Cardiac muscle cell (in vitro differentiated cells and primary cell): ENCODE measurements around the gene ST7. TPM values are rescaled to one million over a fixed set of nuclear protein-coding genes. Genes with fewer than 3 reads are reported as not detected.

Experiments used
- DNase-seq, 2 donors: peaks; one replicate each; pipeline versions ENCODE4 v3.0.0 to v3.0.0-alpha.2; 2010 to 2017; ENCODE audit warnings: low read depth in 1 of 2, low spot score in 1 of 2
- H3K27ac ChIP-seq: fragments of 200-600 bp; sonication (generic); 2 replicates; pipeline ENCODE4 v1.5.1; 2016
- H3K27me3 ChIP-seq: fragments of 200-600 bp; sonication (generic); 2 replicates; pipeline ENCODE4 v1.6.0; 2016; ENCODE audit warnings: control low read depth
- H3K36me3 ChIP-seq: fragments of 200-600 bp; sonication (generic); 2 replicates; pipeline ENCODE4 v1.5.1; 2016; ENCODE audit warnings: control low read depth
- H3K4me1 ChIP-seq: fragments of 200-600 bp; sonication (generic); 2 replicates; pipeline ENCODE4 v1.8.1; 2017; ENCODE audit warnings: low read depth, mild to moderate bottlenecking, mixed run types
- H3K4me3 ChIP-seq: fragments of 200-600 bp; sonication (generic); 2 replicates; pipeline ENCODE4 v1.5.1; 2016; ENCODE audit warnings: mild to moderate bottlenecking
- H3K9me3 ChIP-seq: fragments of 200-600 bp; sonication (generic); 2 replicates; pipeline ENCODE4 v1.5.1; 2017; ENCODE audit warnings: low read depth, mild to moderate bottlenecking, control low read depth
- CTCF ChIP-seq: IDR thresholded peaks from 2 replicates; pipeline ENCODE4 v1.5.1; 2012; ENCODE audit warnings: low read depth, mild to moderate bottlenecking, low read length
- polyA plus RNA-seq: library from polyadenylated mRNA; unstranded; fragments of >200 nt; fragmentation: Nextera tagmentation; extraction: Ambion mirVana; gene quantifications from 2 replicates; pipeline ENCODE4 v1.2.1, GENCODE V29; 2016
- total RNA-seq: library from RNA; depleted of rRNA; stranded (reverse); fragments of >200 nt; gene quantifications from 2 replicates; pipeline ENCODE4 v1.2.3, GENCODE V29; 2016

The ST7 gene
- total and polyA plus RNA-seq, 2 experiments from 2014 or later = 83.5 to 96.7 TPM

DNA sequence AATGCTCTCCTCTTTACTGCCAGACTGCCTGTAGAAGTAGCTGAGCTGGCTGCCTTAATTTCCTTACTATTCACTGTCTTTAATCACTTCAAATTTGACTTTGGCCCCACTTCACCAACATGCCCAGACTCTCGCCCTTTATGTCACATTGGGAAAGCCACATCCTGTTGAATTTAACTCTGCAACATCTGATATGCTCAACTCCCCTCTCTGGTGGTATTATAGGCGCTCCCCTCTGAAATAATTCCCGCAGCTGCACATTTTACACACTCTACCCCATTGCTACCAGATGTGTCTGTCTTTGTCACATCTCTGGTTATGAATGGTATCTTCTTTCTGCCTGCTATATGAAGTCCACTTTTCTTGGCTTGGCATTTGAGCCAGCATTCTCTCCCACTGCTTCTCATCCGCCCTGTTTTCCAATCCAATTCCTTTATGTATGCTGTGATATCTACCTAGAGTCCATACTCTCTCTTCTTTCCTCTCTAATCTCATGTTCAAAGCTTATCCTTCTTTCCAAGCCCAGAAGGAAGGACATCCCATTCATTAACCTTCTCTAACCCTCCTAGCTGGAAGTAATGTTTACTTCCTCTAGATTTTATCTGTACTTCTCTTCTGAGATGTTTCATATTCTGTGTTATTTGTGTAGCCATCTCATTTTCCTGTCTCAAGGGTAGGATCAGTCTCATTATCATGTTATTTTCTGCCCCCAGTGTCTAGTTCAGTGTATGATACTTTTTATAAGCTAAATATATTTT lies 134.5 kb downstream of the ST7 start:
- H3K9me3 ChIP-seq = no peaks in the 10 kb centered on the region
- H3K36me3 ChIP-seq = no peaks in the 10 kb centered on the region
- H3K4me1 ChIP-seq = peaks cover 32% of the 10 kb centered on the region
- H3K27ac ChIP-seq = peak overlapping the region; percentile 31
- H3K27me3 ChIP-seq = no peaks in the 10 kb centered on the region
- DNase-seq = peak in 1 of 2 donors; percentile 8
- no peak overlapping the region for H3K4me3 ChIP-seq
- TF ChIP-seq CTCF = no peak

DNA sequence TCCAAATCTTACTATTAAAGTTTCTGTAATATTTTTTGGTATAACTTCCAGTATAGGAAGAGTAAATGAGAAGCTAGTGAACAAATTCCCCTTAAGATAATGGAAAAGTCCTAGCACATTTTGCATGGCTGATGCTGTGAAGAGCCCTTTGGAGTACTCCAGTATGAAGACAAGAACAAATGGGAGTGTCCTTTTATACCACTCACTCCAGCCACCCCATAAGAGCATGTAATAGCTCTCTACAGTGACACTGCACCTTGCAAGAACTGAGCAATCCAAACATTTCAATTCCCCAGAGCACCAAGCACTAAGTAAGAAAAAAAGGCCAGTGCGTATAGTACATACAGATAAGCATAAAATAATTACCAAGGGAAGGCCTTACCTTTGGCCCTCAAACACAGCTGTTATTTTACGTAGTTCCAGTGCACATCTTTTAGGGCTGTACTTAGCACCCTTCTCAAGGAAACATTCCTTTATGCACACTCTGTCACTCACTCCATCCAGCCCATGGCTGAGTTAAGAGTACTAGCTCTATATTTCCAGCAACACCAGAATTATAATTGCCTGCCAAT lies 135.4 kb downstream of the ST7 start:
- Histone ChIP-seq H3K27me3 (no peaks in the 10 kb centered on the region), H3K36me3 (no peaks in the 10 kb centered on the region), H3K9me3 (no peaks in the 10 kb centered on the region), H3K4me1 (peaks cover 30% of the 10 kb centered on the region), H3K27ac (peak overlapping the region; percentile 31), H3K4me3 (no peak overlapping the region)
- no peak for DNase-seq
- no peak for TF ChIP-seq CTCF

DNA sequence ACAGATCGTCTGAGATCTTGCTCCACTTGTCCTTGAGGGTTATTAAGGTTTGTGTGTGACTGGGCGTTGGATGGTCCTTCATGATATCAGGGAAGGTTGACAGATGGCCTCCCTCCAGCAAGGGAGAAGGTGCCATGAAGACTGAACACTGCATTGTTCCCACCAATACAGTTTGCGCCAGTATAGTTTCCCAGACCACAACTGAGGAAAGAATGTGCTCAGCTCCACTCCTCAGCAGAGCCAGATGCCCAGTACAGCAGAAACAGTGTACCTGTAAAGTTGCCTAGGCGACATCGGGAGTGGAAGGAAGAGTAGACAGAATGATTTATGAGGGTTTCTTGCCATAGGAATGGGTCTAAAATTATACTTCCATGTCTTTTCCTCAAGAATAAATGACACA lies 137.5 kb downstream of the ST7 start:
- H3K9me3 ChIP-seq = no peaks in the 10 kb centered on the region
- H3K4me1 ChIP-seq = peaks cover 25% of the 10 kb centered on the region
- no peaks in the 10 kb centered on the region for H3K36me3 ChIP-seq
- peak overlapping the region; percentile 71 for H3K27ac ChIP-seq
- DNase-seq = peak in 1 of 2 donors; percentile 42
- no peak for TF ChIP-seq CTCF
- H3K27me3 ChIP-seq = no peaks in the 10 kb centered on the region
- H3K4me3 ChIP-seq = no peak overlapping the region

- no peak for DNase-seq
- peak overlapping the region; percentile 71 for H3K27ac ChIP-seq
- H3K4me3 ChIP-seq = no peak overlapping the region
- no peak for TF ChIP-seq CTCF
- peaks cover 32% of the 10 kb centered on the region for H3K4me1 ChIP-seq
- no peaks in the 10 kb centered on the region for H3K36me3 ChIP-seq
- H3K9me3 ChIP-seq = no peaks in the 10 kb centered on the region
- no peaks in the 10 kb centered on the region for H3K27me3 ChIP-seq
Observed at GRCh38 chr7:117091721-117092120, 138.4 kb downstream of the ST7 start.

- TF ChIP-seq CTCF = no peak
- no peak overlapping the region for H3K4me3 ChIP-seq
- H3K4me1 ChIP-seq = peaks cover 28% of the 10 kb centered on the region
- peak overlapping the region; percentile 8 for H3K27ac ChIP-seq
- H3K27me3 ChIP-seq = no peaks in the 10 kb centered on the region
- no peak for DNase-seq
- H3K9me3 ChIP-seq = no peaks in the 10 kb centered on the region
- H3K36me3 ChIP-seq = no peaks in the 10 kb centered on the region
Observed at GRCh38 chr7:117092785-117093184, 139.5 kb downstream of the ST7 start.
